GM19025 (cell line): Measurements from ENCODE around the gene ROR2.

Experiments
- ATAC-seq: cut with Tn5 transposase; IDR thresholded peaks from one replicate; pipeline ENCODE4 v1.9.1; 2021; ENCODE audit warnings: mild to moderate bottlenecking, low read depth, moderate library complexity; ENCODE audit not compliant: unreplicated experiment

Gene ROR2

DNA sequence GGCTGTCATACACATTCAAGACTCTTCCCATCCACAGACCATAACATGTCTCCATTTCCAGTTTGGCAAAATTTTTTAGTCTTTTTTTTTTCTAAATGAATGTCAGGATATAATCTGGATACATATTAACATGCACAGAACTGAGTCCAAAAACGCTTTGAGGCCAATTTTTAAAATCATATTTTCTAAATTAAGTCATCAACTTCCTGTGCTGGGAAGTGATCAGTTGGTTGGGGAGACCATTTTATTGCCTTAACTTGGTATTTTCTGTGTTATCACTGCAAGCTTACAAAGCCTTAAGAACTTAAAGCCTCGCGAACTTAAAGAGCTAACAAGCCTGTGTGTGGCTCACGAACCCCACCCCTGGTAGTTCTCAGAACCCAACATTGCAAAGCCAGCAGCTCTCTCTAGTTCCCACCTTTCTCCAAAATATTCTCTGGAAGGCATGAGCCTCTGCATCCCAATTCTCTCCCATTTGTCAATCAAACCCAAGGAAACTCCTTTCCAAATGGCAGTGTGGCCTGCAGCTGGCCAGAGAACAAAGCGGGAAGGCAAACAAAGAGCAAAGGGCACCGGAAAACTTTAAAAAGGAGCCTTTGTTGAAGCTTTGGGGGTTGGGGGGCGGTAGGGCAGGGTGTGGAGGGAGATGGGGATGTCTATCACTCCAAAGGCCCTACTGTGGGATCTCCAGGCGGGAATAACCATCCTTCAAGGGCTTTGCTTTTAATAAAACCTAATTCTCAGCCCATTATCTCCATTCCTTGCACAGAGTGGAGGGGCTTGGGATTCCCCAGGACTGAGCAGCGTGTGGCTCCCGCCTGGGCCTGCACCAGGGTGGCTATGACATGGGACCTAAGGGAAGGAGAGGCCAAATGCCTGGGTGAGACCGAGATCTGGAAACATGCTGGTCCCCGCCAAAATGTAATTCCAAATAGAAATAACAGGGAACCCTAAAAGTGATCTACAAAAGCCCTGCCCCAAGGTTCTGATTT lies 65.0 kb downstream of the ROR2 start:
- no peak for ATAC-seq

- ATAC-seq, result no peak
Observed at GRCh38 chr9:91884153-91884552, 65.9 kb downstream of the ROR2 start.

GRCh38 chr9:91883503-91883902 lies 66.5 kb downstream of the ROR2 start:
- no peak for ATAC-seq

DNA sequence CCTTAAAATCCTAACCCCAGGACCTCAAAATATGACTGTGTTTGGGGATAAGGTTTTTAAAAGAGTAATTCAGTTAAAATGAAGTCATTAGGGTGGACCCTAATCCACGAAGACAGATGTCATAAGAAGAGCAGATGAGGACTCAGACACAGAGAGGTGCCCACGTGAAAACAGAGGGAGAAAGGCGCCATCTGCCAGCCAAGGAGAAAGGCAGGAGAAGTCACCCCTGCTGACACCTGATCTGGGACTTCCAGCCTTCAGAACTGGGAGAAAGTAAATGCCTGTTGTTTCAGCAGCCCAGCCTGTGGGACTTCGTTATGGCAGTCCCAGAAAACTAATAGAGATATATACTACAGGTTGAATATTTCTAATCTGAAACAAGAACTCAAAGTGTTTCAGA lies 67.4 kb downstream of the ROR2 start:
- ATAC-seq, result no peak

- ATAC-seq, result no peak
Observed at GRCh38 chr9:91880378-91880972, 69.6 kb downstream of the ROR2 start.

DNA sequence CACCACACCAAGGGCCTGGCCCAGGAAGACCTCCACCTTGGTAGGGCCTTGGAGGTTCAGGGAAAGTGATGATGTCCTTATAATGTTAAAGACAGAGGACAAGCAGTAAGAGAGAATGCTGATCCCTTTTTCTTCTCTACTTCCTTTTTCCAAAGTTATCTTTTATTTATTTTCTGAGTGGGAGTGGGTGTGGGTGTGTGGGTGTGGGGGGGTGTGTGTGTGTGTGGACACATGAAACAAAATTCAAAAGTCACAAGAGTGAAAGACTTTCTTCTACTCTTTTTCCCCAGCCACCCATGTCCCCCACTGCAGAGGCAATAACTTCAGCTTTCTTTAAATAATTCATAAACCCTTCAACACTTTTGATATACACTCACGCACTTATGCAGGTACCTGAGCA lies 70.8 kb downstream of the ROR2 start:
- no peak for ATAC-seq

- no peak for ATAC-seq
Observed at GRCh38 chr9:91873637-91874051, 76.4 kb downstream of the ROR2 start.

DNA sequence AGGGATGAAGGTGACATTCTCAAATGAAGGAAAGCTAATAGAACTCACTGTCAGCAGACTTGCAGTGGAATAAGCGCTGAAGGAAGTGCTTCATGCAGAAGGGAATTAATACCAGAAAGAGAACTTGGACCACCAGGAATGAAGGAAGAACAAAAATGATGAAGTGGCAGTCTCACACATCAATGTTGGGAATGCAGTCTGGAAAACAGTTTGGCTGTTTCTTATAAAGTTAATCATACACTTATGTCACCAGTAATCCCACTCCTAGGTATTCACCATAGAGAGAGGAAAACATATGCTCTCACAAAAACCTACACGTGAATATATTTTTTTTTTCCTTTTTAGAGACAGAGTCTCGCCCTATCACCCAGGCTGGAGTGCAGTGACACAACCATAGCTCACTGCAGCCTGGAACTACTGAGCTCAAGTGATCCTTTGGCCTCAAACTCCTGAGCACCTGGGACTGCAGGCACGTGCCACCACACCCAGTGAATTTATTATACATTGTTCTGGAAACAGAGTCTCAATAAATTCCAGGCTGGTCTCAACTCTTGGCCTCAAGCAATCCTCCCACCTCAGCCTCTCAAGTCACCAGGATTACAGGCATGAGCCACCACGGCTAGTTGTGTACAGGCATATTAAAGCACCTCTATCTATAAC lies 81.2 kb downstream of the ROR2 start:
- ATAC-seq, result no peak

DNA sequence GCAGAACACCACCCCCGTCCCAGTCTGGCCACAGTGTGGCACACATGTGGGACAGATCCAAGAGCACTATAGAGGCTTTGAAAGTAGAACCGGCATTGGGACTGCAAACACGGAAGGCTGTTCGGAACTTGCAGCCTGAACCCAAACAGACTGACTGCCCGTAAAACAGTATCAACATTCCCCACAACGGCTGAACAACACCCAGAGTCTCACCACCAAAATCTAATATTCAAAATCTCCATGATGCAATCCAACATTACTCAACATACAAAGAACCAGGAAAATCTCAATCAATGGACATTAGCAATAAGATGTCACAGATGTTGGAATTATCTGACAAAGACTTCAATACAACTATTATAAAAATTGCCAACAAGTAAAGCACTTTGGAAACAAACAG lies 82.3 kb downstream of the ROR2 start:
- ATAC-seq, result no peak

GRCh38 chr9:91865041-91865440 lies 85.0 kb downstream of the ROR2 start:
- no peak for ATAC-seq

DNA sequence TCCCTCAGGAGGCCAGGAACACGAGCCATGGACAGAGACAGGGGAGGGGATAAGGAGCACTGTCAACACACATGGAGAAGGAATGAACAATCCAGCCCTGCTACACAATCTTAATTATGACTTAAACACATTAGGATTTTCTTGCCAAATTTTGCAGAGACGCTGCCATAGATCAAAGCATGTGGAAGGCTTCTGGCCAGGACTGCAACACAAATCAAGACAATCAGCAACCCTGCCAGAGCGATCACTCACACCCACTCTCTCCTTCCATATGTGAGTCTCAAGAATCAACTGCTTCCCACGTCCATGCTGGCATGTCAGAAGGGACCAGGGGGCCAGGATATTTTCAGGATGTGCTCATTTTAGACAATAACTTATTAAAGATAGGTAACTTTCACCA lies 85.6 kb downstream of the ROR2 start:
- ATAC-seq, result no peak

DNA sequence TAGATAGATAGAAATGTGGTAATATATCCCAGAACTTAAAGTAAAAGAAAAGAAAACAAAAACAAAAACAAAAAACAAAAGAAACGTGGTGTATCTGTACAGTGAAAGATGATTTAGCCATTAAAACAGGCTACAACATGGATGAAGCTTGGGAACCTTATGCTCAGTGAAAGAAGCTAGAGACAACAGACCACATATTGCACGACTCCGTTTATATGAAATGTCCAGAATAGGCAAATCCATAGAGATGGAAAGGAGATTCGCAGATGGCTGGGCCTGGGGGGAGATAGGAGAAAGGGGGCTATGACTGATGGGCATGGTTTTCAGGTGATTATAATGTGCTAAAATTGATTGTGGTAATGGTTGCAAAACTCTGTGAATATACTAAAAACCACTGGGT lies 86.6 kb downstream of the ROR2 start:
- ATAC-seq, result no peak

- ATAC-seq, result no peak
Observed at GRCh38 chr9:91858213-91859030, 91.6 kb downstream of the ROR2 start.

- no peak for ATAC-seq
Observed at GRCh38 chr9:91857291-91858212, 92.5 kb downstream of the ROR2 start.

DNA sequence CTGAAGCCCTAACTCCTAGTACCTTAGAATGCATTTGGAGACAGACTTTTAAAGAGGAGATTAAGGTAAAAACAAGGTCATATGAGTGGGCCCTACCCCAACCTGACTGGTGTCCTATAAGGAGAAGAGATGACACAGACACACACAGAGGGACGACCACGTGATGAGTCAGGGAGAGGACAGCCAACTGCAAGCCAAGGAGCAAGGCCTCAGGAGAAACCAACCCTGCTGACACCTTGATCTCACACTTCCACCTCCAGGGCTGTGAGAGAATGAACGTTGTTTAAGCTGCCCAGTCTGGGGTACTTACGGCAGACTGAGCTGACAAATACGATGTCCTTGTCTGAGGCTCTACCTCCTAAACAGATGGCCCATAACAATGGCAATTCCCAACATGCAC lies 93.6 kb downstream of the ROR2 start:
- no peak for ATAC-seq

- no peak for ATAC-seq
Observed at GRCh38 chr9:91855196-91855595, 94.8 kb downstream of the ROR2 start.

DNA sequence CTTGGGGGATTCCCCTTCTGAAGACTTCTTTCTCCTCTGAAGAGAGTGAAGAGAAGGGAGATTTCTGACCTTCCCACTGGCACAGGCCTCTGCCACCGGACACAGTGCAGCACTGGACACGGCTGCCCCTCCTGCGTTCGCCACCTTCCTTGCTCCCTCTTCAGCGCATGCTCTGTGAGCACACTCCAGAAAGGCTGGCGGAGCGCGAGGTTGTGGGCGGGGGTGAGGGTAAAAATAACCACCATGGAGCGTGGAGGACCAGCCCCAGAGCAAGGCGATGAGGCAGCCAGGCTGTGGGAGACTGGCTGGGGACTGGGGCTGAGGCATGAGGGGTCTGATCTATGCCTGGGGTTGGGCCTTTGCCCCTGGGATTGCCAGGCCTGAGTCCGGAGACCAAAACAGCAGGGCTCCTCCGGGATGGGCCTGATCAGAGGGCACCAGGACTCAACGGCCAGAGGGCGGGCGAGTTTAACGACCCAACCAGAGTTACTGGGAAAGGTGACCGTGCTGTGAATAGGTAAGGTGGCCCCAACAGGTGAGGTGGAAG lies 97.2 kb downstream of the ROR2 start:
- no peak for ATAC-seq

GRCh38 chr9:91849694-91850093 lies 100.3 kb downstream of the ROR2 start:
- no peak for ATAC-seq

GRCh38 chr9:91848146-91848545 lies 101.9 kb downstream of the ROR2 start:
- no peak for ATAC-seq
